ENCODE results near the gene PRR15L.

- no peak for TF ChIP-seq CTCF (IDR thresholded peaks at IDR 0.05)
- TF ChIP-seq POLR2A (IDR thresholded peaks at IDR 0.05): no peak
Observed at GRCh38 chr17:47906443-47906842, 51.2 kb downstream of the PRR15L start.

All from heart left ventricle (tissue), 13 donors.